Spleen (tissue), 11 donors: Measurements from ENCODE around the gene TC2N. TPM values are rescaled to one million over a fixed set of nuclear protein-coding genes. Genes with fewer than 3 reads are reported as not detected.
"Not testable (repeated sequence)": the region's sequence is repeated elsewhere in the genome, so short reads cannot be mapped to it uniquely, and the experiment has no call there.

Source experiments
- DNase-seq: peaks from one replicate; pipeline ENCODE4 v3.0.0-alpha.2; 2020
- H3K27ac ChIP-seq, 8 donors: fragments of 200-600 bp; sonication (generic) in 7 of 8; 1 replicate in 4 of 8; 2 replicates in 4 of 8; pipeline versions ENCODE4 v1.5.0 to v1.8.0; 2016 to 2021; ENCODE audit warnings: inconsistent platforms in 4 of 8, mild to moderate bottlenecking in 4 of 8, moderate library complexity in 1 of 8
- H3K27me3 ChIP-seq, 7 donors: fragments of 200-600 bp; sonication (generic) in 6 of 7; replicated peaks in 1 of 7; 1 replicate in 4 of 7; 2 replicates in 3 of 7; pipeline versions ENCODE4 v1.5.0 to v1.8.0; 2016 to 2021; ENCODE audit warnings: inconsistent platforms in 3 of 7, mild to moderate bottlenecking in 1 of 7
- H3K36me3 ChIP-seq, 6 donors: fragments of 200-600 bp; sonication (generic) in 5 of 6; 1 replicate in 4 of 6; 2 replicates in 2 of 6; pipeline versions ENCODE4 v1.5.0 to v1.8.0; 2016 to 2021; ENCODE audit warnings: inconsistent platforms in 2 of 6
- H3K4me1 ChIP-seq, 6 donors: fragments of 200-600 bp; sonication (generic) in 5 of 6; 1 replicate in 3 of 6; 2 replicates in 3 of 6; pipeline versions ENCODE4 v1.5.0 to v1.8.0; 2016 to 2021; ENCODE audit warnings: inconsistent platforms in 3 of 6
- H3K4me3 ChIP-seq, 8 donors: fragments of 200-600 bp; sonication (generic) in 7 of 8; 1 replicate in 4 of 8; 2 replicates in 4 of 8; pipeline versions ENCODE4 v1.5.0 to v1.8.0; 2016 to 2021; ENCODE audit warnings: inconsistent platforms in 4 of 8, mild to moderate bottlenecking in 4 of 8, moderate library complexity in 2 of 8
- H3K9me3 ChIP-seq, 8 donors: fragments of 200-600 bp; sonication (generic) in 7 of 8; 1 replicate in 4 of 8; 2 replicates in 4 of 8; pipeline versions ENCODE4 v1.5.0 to v1.8.0; 2016 to 2021; ENCODE audit warnings: inconsistent platforms in 4 of 8
- POLR2A ChIP-seq, 3 donors: fragments of 450-650 bp; IDR thresholded peaks; one replicate each; pipeline ENCODE4 v1.5.1; 2017; ENCODE audit warnings: antibody characterized with exemption in 3 of 3, mild to moderate bottlenecking in 1 of 3
- POLR2AphosphoS5 ChIP-seq, 3 donors: sonication (generic); formaldehyde crosslinking; IDR thresholded peaks; one replicate each; pipeline ENCODE4 v1.5.1; 2017; ENCODE audit warnings: antibody characterized with exemption in 3 of 3
- WGBS, 5 donors: extraction: QIAGEN DNeasy Blood & Tissue Kit in 3 of 5; methylation state at CpG; one replicate each; pipeline versions ENCODE4 v1.1.5 to v1.1.7; 2013 to 2018; 5-methylcytosine and 5-hydroxymethylcytosine counted together
- intact Hi-C: fragments of 100-400 bp; cut with DNase I; formaldehyde crosslinking; loops from one replicate; pipeline ENCODE4 v1.15.0; 2023; ENCODE audit warnings: low total_unique reads
- polyA plus RNA-seq, 3 donors: library from polyadenylated mRNA; stranded (reverse); fragments of 200-250 nt; gene quantifications; one replicate each; pipeline ENCODE4 v1.2.1, GENCODE V29; 2013
- total RNA-seq, 7 donors: library from RNA; depleted of rRNA in 3 of 7; stranded (reverse); fragments of >200 nt in 3 of 7; fragmentation: NEBNext Ultra II Directional in 4 of 7; extraction: Animal tissue kit (Norgen Biotek cat#: 25700) in 4 of 7; gene quantifications; one replicate each; pipeline versions ENCODE4 v1.1.0 to v1.2.1, GENCODE V29; 2016 to 2021
- TF ChIP-seq, protein P1 (sequence below), 11 experiments: fragments of 200-600 bp in 7 of 11; fragments of 450-650 bp in 4 of 11; sonication (generic) in 4 of 11; IDR thresholded peaks in 8 of 11; conservative IDR thresholded peaks in 3 of 11; 1 replicate in 7 of 11; 2 replicates in 4 of 11; pipeline versions ENCODE4 v1.4.0 to v1.8.0; 2016 to 2021; ENCODE audit warnings: antibody characterized with exemption in 11 of 11, inconsistent platforms in 4 of 11, mild to moderate bottlenecking in 1 of 11
- donor health status: healthy with polysubstance abuse.
- donor health status: DM: no; HTN: no; CAD: no; lungs with moderate emphysema.
- donor health status: DM: no; HTN: no; CAD: no.
- donor health status: Bipolar disorder and iron deficiency.
- donor health status: healthy.
- donor health status: DM: no; HTN: no; CAD: no.
- donor health status: DM: yes; HTN: yes; CAD: no.

The TC2N gene
- total and polyA plus RNA-seq, 10 donors, result 5.3 to 50.7 (median 35.5) TPM

GRCh38 chr14:91873471-91874415, 6.4 kb upstream of the TC2N start:
- peak overlapping the region; percentile 36 to 87 (median 74) for H3K27ac ChIP-seq
- intact Hi-C loops, result no loop called here
- H3K4me3 ChIP-seq, result peak overlapping the region in 4 of 8 donors; percentile 11 to 58 (median 15)
- H3K9me3 ChIP-seq, result no peaks in the 10 kb centered on the region
- H3K36me3 ChIP-seq, result peaks cover 0 to 65% (median 0%) of the 10 kb centered on the region in 6 donors
- H3K27me3 ChIP-seq, result no peaks in the 10 kb centered on the region
- DNase-seq, result peak; percentile 81
- TF ChIP-seq, protein P1, sequence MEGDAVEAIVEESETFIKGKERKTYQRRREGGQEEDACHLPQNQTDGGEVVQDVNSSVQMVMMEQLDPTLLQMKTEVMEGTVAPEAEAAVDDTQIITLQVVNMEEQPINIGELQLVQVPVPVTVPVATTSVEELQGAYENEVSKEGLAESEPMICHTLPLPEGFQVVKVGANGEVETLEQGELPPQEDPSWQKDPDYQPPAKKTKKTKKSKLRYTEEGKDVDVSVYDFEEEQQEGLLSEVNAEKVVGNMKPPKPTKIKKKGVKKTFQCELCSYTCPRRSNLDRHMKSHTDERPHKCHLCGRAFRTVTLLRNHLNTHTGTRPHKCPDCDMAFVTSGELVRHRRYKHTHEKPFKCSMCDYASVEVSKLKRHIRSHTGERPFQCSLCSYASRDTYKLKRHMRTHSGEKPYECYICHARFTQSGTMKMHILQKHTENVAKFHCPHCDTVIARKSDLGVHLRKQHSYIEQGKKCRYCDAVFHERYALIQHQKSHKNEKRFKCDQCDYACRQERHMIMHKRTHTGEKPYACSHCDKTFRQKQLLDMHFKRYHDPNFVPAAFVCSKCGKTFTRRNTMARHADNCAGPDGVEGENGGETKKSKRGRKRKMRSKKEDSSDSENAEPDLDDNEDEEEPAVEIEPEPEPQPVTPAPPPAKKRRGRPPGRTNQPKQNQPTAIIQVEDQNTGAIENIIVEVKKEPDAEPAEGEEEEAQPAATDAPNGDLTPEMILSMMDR (IDR thresholded peaks at IDR 0.05 in 8 of 11, conservative IDR thresholded peaks at IDR 0.05 in 3 of 11), result no peak
- TF ChIP-seq POLR2AphosphoS5 (IDR thresholded peaks at IDR 0.05), result peak in 2 of 3 donors; percentile 61 to 89
- 31 to 43% (median 34%) methylated on average over 15 of the region's 15 CpGs for WGBS, 5 donors
- H3K4me1 ChIP-seq, result peaks cover 17 to 77% (median 56%) of the 10 kb centered on the region in 6 donors

GRCh38 chr14:91872517-91873470, 5.5 kb upstream of the TC2N start:
- peak overlapping the region in 6 of 8 donors; percentile 3 to 58 (median 12) for H3K4me3 ChIP-seq
- peaks cover 0 to 7% (median 0%) of the 10 kb centered on the region in 8 donors for H3K9me3 ChIP-seq
- intact Hi-C loops, result no loop called here
- H3K27me3 ChIP-seq, result no peaks in the 10 kb centered on the region
- no peak for DNase-seq
- peak; percentile 17 to 76 (median 45) for TF ChIP-seq POLR2AphosphoS5 (IDR thresholded peaks at IDR 0.05)
- TF ChIP-seq, protein P1 (IDR thresholded peaks at IDR 0.05 in 8 of 11, conservative IDR thresholded peaks at IDR 0.05 in 3 of 11), result no peak
- 35 to 47% (median 39%) methylated on average over 15 of the region's 15 CpGs for WGBS, 5 donors
- peaks cover 17 to 84% (median 65%) of the 10 kb centered on the region in 6 donors for H3K4me1 ChIP-seq
- peaks cover 0 to 69% (median 0%) of the 10 kb centered on the region in 6 donors for H3K36me3 ChIP-seq
- peak overlapping the region; percentile 57 to 87 (median 74) for H3K27ac ChIP-seq

DNA sequence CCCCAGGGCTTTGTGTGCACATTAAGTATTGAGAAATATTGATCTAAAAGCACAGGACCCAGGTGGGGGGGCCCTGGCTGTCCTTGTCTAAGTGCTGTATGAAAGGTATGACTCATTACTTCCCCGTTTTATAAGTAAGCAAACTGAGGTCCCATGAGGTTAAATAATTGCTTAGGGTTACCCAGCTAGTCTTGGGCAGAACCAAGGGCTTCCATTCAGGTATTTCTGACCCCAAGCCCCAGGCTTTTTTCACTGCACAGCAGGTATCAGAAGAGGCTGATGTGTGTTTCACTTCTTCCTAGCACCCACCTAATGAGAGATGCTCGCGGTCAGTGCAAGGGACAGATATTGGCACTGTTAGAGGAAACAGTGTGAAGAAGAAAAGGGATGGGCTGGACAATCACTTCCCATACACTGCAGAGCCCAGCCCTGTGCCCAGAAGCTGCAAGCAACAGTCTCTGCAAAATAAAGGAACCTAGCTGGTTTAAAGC, 4.7 kb upstream of the TC2N start:
- 16 to 34% (median 28%) methylated on average over 3 of the region's 3 CpGs for WGBS, 5 donors
- H3K27me3 ChIP-seq, result no peaks in the 10 kb centered on the region
- H3K36me3 ChIP-seq, result peaks cover 0 to 70% (median 0%) of the 10 kb centered on the region in 6 donors
- peaks cover 0 to 7% (median 0%) of the 10 kb centered on the region in 8 donors for H3K9me3 ChIP-seq
- DNase-seq, result no peak
- intact Hi-C loops, result no loop called here
- peaks cover 17 to 85% (median 70%) of the 10 kb centered on the region in 6 donors for H3K4me1 ChIP-seq
- H3K4me3 ChIP-seq, result peak overlapping the region in 3 of 8 donors; percentile 3 to 58 (median 17)
- TF ChIP-seq, protein P1 (IDR thresholded peaks at IDR 0.05 in 8 of 11, conservative IDR thresholded peaks at IDR 0.05 in 3 of 11), result no peak
- no peak for TF ChIP-seq POLR2A (IDR thresholded peaks at IDR 0.05)
- peak overlapping the region; percentile 57 to 87 (median 74) for H3K27ac ChIP-seq

DNA sequence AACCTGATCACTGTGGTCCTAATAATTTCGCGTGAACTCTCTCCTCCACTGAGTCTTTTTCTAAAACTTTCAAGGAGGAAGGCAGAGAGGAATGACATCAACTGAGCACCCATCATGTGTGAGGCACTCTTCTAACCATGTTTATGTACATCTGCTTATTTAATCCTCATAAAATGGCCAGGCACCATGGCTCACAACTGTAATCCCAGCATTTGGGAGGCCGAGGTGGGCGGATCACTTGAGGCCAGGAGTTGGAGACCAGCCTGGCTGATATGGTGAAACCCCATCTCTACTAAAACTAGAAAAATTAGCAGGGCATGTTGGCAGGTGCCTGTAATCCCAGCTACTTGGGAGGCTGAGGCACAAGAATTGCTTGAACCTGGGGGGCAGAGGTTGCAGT, 4.1 kb upstream of the TC2N start:
- peaks cover 0 to 67% (median 0%) of the 10 kb centered on the region in 6 donors for H3K36me3 ChIP-seq
- intact Hi-C loops, result not testable (repeated sequence)
- WGBS, 5 donors, result 74 to 95% (median 95%) methylated on average over 4 of the region's 4 CpGs

More for the DNA sequence above, 4.1 kb upstream of the TC2N start:
- not testable (repeated sequence) for H3K9me3 ChIP-seq, DNase-seq, H3K4me3 ChIP-seq, H3K27me3 ChIP-seq
- peak overlapping the region; percentile 4 to 87 (median 74) for H3K27ac ChIP-seq
- peaks cover 17 to 88% (median 70%) of the 10 kb centered on the region in 6 donors for H3K4me1 ChIP-seq
